Gastrocnemius medialis (tissue), 4 donors: ENCODE measurements around the gene TTC16. TPM values are rescaled to one million over a fixed set of nuclear protein-coding genes. Genes with fewer than 3 reads are reported as not detected.

Experiments used
- ATAC-seq, 2 donors: fragments of 150-250 bp; one replicate each; pipeline ENCODE4 v1.9.1; 2016
- DNase-seq, 2 donors: peaks; one replicate each; pipeline ENCODE4 v3.0.0-alpha.2; 2019
- H3K27ac ChIP-seq, 4 donors: fragments of 200-600 bp; sonication (generic); 1 replicate in 1 of 4; 2 replicates in 3 of 4; pipeline ENCODE4 v1.5.1; 2016 to 2018; ENCODE audit warnings: mild to moderate bottlenecking in 2 of 4, moderate library complexity in 1 of 4
- H3K27me3 ChIP-seq, 3 donors: fragments of 200-600 bp; sonication (generic) in 2 of 3; 1 replicate in 1 of 3; 2 replicates in 2 of 3; pipeline versions ENCODE4 v1.5.1 to v1.6.0; 2016 to 2019; ENCODE audit warnings: mild to moderate bottlenecking in 1 of 3, moderate library complexity in 1 of 3
- H3K36me3 ChIP-seq, 2 donors: fragments of 200-600 bp; sonication (generic) in 1 of 2; one replicate each; pipeline ENCODE4 v1.5.1; 2017 to 2018
- H3K4me1 ChIP-seq, 2 donors: fragments of 200-600 bp; sonication (generic) in 1 of 2; one replicate each; pipeline ENCODE4 v1.5.1; 2016 to 2017; ENCODE audit warnings: mild to moderate bottlenecking in 2 of 2
- H3K4me3 ChIP-seq, 4 donors: fragments of 200-600 bp; sonication (generic) in 3 of 4; 1 replicate in 1 of 4; 2 replicates in 3 of 4; pipeline ENCODE4 v1.5.1; 2016 to 2019; ENCODE audit warnings: mild to moderate bottlenecking in 2 of 4
- H3K9me3 ChIP-seq, 3 donors: fragments of 200-600 bp; sonication (generic) in 2 of 3; 1 replicate in 1 of 3; 2 replicates in 2 of 3; pipeline ENCODE4 v1.5.1; 2016 to 2019
- POLR2A ChIP-seq, 2 donors: fragments of 450-650 bp; IDR thresholded peaks; one replicate each; pipeline ENCODE4 v1.6.1; 2017; ENCODE audit warnings: antibody characterized with exemption in 2 of 2, mild to moderate bottlenecking in 2 of 2, moderate library complexity in 2 of 2
- in situ Hi-C, 4 donors: fragments of 200-750 bp; cut with MboI; loops; one replicate each; pipeline versions ENCODE4 v1.15.0 to v1.8.0; 2017; ENCODE audit warnings: low sequenced_read_pairs in 4 of 4
- intact Hi-C: fragments of 100-400 bp; cut with DNase I; formaldehyde crosslinking; loops from one replicate; pipeline ENCODE4 v1.15.1; 2023; ENCODE audit warnings: low total_unique reads
- total RNA-seq, 4 donors: library from RNA; depleted of rRNA; stranded (reverse); fragments of >200 nt; gene quantifications; one replicate each; pipeline versions ENCODE4 v1.1.0 to v1.2.3, GENCODE V29; 2016
- TF ChIP-seq, protein P1 (sequence below), 5 experiments: fragments of 450-650 bp in 3 of 5; fragments of 200-600 bp in 2 of 5; sonication (generic) in 2 of 5; IDR thresholded peaks in 4 of 5; conservative IDR thresholded peaks in 1 of 5; 1 replicate in 4 of 5; 2 replicates in 1 of 5; pipeline ENCODE4 v1.5.1; 2016 to 2019; ENCODE audit warnings: antibody characterized with exemption in 5 of 5, mild to moderate bottlenecking in 3 of 5, moderate library complexity in 3 of 5

Gene TTC16, protein sequence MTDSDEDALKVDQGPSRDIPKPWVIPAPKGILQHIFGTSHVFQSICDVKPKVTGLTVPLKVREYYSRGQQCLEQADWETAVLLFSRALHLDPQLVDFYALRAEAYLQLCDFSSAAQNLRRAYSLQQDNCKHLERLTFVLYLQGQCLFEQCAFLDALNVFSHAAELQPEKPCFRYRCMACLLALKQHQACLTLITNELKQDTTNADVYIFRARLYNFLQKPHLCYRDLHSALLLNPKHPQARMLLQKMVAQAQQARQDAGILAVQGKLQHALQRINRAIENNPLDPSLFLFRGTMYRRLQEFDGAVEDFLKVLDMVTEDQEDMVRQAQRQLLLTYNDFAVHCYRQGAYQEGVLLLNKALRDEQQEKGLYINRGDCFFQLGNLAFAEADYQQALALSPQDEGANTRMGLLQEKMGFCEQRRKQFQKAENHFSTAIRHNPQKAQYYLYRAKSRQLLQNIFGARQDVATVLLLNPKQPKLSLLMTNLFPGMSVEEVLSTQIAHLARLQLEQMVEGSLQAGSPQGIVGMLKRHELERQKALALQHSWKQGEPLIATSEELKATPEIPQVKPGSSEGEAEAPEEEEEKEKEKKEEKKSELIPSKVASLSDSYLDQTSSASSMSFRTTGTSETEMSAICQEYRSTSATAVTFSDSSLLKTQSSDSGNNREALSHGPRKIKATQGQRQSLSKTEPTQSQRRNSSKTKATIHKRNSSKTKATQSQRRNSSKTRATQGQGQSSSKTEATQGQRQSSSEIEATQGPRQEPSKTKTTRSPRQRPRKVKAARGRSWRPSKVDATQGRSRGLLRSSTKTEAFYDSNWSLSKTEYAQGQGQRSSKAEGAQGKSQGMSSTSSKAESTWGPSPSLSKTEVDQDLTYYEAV
- total RNA-seq = not detected

- DNase-seq (peak; percentile 95 to 96), ATAC-seq (peak; percentile 94 to 96)
- intact Hi-C loops = loop anchor here (1.0 to 2.0 kb wide), 3 partner anchors 15 to 33 kb away; no protein-coding TSS in a partner anchor
- H3K4me3 ChIP-seq = peak within 1 kb of the TSS; percentile 74 to 85 (median 78)
- H3K9me3 ChIP-seq = no peaks in the 10 kb centered on the region
- TF ChIP-seq, protein P1, sequence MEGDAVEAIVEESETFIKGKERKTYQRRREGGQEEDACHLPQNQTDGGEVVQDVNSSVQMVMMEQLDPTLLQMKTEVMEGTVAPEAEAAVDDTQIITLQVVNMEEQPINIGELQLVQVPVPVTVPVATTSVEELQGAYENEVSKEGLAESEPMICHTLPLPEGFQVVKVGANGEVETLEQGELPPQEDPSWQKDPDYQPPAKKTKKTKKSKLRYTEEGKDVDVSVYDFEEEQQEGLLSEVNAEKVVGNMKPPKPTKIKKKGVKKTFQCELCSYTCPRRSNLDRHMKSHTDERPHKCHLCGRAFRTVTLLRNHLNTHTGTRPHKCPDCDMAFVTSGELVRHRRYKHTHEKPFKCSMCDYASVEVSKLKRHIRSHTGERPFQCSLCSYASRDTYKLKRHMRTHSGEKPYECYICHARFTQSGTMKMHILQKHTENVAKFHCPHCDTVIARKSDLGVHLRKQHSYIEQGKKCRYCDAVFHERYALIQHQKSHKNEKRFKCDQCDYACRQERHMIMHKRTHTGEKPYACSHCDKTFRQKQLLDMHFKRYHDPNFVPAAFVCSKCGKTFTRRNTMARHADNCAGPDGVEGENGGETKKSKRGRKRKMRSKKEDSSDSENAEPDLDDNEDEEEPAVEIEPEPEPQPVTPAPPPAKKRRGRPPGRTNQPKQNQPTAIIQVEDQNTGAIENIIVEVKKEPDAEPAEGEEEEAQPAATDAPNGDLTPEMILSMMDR (IDR thresholded peaks at IDR 0.05 in 4 of 5, conservative IDR thresholded peaks at IDR 0.05 in 1 of 5) = no peak
- peak; percentile 71 to 78 for TF ChIP-seq POLR2A (IDR thresholded peaks at IDR 0.05)
- in situ Hi-C loops = no loop called here
- peaks cover 12 to 14% of the 10 kb centered on the region in 2 donors for H3K4me1 ChIP-seq
- peak within 1 kb of the TSS; percentile 84 to 86 (median 84) for H3K27ac ChIP-seq
- no peaks in the 10 kb centered on the region for H3K27me3 ChIP-seq
- H3K36me3 ChIP-seq = no peaks in the 10 kb centered on the region
Observed at GRCh38 chr9:127715470-127716337, at the start of gene TTC16, which contains the start of gene PTRH1. TTC16 (plus strand) TSS chr9:127716079; CDS start chr9:127716146, 67 bp downstream. PTRH1 (minus strand) TSS chr9:127715663; CDS start chr9:127715639, 24 bp downstream.

DNA sequence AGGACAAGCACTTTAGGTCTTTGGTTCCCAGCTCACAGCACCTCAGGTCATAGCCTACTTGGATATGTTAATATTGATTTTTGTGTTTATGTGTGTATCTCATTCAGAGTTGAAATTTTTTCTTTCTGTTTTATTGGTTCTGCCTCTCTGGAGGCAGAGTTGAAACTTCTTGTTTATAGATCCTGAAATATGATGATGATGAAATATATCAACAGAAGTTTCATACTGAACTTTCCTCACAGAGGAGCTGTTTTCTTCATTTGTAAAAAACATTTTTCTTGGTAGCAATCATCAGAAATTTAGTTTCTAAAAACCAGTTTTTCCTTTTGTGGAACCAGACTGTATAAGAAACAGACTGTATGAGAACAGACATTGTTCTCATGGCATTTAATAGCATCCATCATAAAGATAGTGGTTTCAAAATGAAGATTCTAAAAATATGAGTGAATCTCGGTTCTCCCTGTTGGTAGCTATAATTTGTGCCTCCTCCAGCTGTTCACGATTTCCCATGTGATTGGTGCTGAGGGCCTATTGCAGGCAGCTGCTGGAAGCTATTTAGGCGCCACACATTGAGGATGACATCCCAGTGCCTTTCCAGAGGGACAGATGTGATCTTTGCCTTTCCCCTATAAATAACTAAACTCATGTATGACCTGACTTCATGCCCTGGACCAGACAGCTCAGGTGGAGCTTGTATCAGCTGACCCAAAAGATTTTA is 48.6 kb upstream of the TTC16 start:
- in situ Hi-C loops = no loop called here
- no peak for DNase-seq
- intact Hi-C loops = no loop called here

DNA sequence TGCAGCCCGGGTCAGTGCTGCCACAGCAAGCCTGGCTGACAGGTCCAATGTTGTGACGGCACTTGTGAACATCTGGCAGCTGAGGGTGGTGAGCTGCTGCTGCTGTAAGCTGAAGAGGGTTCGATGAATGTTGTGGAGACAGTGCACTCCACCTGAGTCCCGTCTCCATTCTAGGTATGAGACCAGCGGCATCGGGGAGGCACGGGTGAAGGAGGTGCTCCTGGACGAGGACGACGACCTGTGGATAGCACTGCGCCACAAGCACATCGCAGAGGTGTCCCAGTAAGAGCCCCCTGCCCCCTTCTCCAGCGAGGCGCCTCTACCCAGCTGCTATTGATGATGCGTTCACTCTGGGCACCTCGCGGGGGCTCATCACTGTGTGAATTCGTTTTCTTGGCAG is 48.0 kb upstream of the TTC16 start:
- intact Hi-C loops = no loop called here
- ATAC-seq = no peak
- no peak overlapping the region for H3K27ac ChIP-seq

More for the DNA sequence above, 48.6 kb upstream of the TTC16 start:
- TF ChIP-seq, protein P1 (IDR thresholded peaks at IDR 0.05 in 4 of 5, conservative IDR thresholded peaks at IDR 0.05 in 1 of 5) = no peak
- no peak for TF ChIP-seq POLR2A (IDR thresholded peaks at IDR 0.05)
- Histone ChIP-seq H3K4me3 (no peak overlapping the region), H3K36me3 (peaks cover 0 to 38% of the 10 kb centered on the region in 2 donors), H3K27ac (no peak overlapping the region), H3K27me3 (no peaks in the 10 kb centered on the region), H3K4me1 (no peaks in the 10 kb centered on the region), H3K9me3 (no peaks in the 10 kb centered on the region)
- no peak for ATAC-seq

More for the DNA sequence above, 48.0 kb upstream of the TTC16 start:
- peaks cover 0 to 43% of the 10 kb centered on the region in 2 donors for H3K36me3 ChIP-seq
- no peaks in the 10 kb centered on the region for H3K27me3 ChIP-seq
- H3K4me1 ChIP-seq = no peaks in the 10 kb centered on the region
- in situ Hi-C loops = no loop called here
- no peak overlapping the region for H3K4me3 ChIP-seq
- no peaks in the 10 kb centered on the region for H3K9me3 ChIP-seq
- TF ChIP-seq, protein P1 (IDR thresholded peaks at IDR 0.05 in 4 of 5, conservative IDR thresholded peaks at IDR 0.05 in 1 of 5) = no peak
- TF ChIP-seq POLR2A (IDR thresholded peaks at IDR 0.05) = no peak
- no peak for DNase-seq
